Endodermal cell (in vitro differentiated cells): ENCODE measurements around the gene DNAJB1. TPM values are rescaled to one million over a fixed set of nuclear protein-coding genes. Genes with fewer than 3 reads are reported as not detected.

ENCODE experiments used
- DNase-seq: peaks from one replicate; pipeline ENCODE4 v3.0.0-alpha.2; 2017
- H3K27ac ChIP-seq: 2 replicates; pipeline ENCODE4 v1.5.1; 2013; ENCODE audit warnings: mild to moderate bottlenecking, low read depth, low read length, moderate library complexity
- H3K27me3 ChIP-seq: 2 replicates; pipeline ENCODE4 v1.6.1; 2013; ENCODE audit warnings: mild to moderate bottlenecking, low read length, moderate library complexity; ENCODE audit not compliant: insufficient read depth, control insufficient read depth, poor library complexity, severe bottlenecking
- H3K36me3 ChIP-seq: 2 replicates; pipeline ENCODE4 v1.7.0; 2013; ENCODE audit warnings: mild to moderate bottlenecking, low read length, moderate library complexity; ENCODE audit not compliant: control insufficient read depth, insufficient read depth
- H3K4me1 ChIP-seq: one replicate; pipeline ENCODE4 v1.7.0; 2013; ENCODE audit warnings: low read length; ENCODE audit not compliant: control insufficient read depth, insufficient read depth
- H3K4me3 ChIP-seq: 2 replicates; pipeline ENCODE4 v1.5.1; 2013; ENCODE audit warnings: mild to moderate bottlenecking, low read length, moderate library complexity
- H3K9ac ChIP-seq: 2 replicates; pipeline ENCODE4 v1.6.1; 2013; ENCODE audit warnings: mild to moderate bottlenecking, low read length, moderate library complexity; ENCODE audit not compliant: poor library complexity, severe bottlenecking; ENCODE audit errors: extremely low read depth
- H3K9me3 ChIP-seq: 2 replicates; pipeline ENCODE4 v1.6.1; 2013; ENCODE audit warnings: mild to moderate bottlenecking, low read length, moderate library complexity; ENCODE audit not compliant: control insufficient read depth
- H3K27ac Mint-ChIP-seq: 2 replicates; pipeline ENCODE4 v1.8.0; 2020; ENCODE audit warnings: mixed read lengths
- H3K27me3 Mint-ChIP-seq: 2 replicates; pipeline ENCODE4 v1.8.0; 2021; ENCODE audit warnings: mild to moderate bottlenecking, mixed read lengths; ENCODE audit not compliant: insufficient read depth
- H3K36me3 Mint-ChIP-seq: 2 replicates; pipeline ENCODE4 v1.8.0; 2020; ENCODE audit warnings: low read depth, mixed read lengths
- H3K4me1 Mint-ChIP-seq: 2 replicates; pipeline ENCODE4 v1.8.0; 2020; ENCODE audit warnings: mixed read lengths
- H3K4me3 Mint-ChIP-seq: 2 replicates; pipeline ENCODE4 v1.8.0; 2020; ENCODE audit warnings: mild to moderate bottlenecking, moderate library complexity, mixed read lengths
- H3K9me3 Mint-ChIP-seq: 2 replicates; pipeline ENCODE4 v1.8.0; 2020; ENCODE audit warnings: mild to moderate bottlenecking, mixed read lengths
- WGBS, 2 experiments: methylation state at CpG; one replicate each; pipeline versions ENCODE4 v1.1.5 to v1.1.7; 2013; ENCODE audit warnings: missing lambda C conversion rate in 2 of 2, mixed read lengths in 1 of 2; ENCODE audit not compliant: insufficient coverage in 1 of 2, insufficient read length in 1 of 2; 5-methylcytosine and 5-hydroxymethylcytosine counted together
- total RNA-seq, 2 donors: library from RNA; stranded (reverse); fragmentation: NEBNext Ultra II Directional in 1 of 2; extraction: Animal tissue kit (Norgen Biotek cat#: 25700) in 1 of 2; gene quantifications; 2 replicates in 1 of 2; 3 replicates in 1 of 2; pipeline ENCODE4 v1.2.1, GENCODE V29; 2021
- TF ChIP-seq, protein P1 (sequence below): fragments of 200-600 bp; sonication (generic); conservative IDR thresholded peaks from 2 replicates; pipeline ENCODE4 v1.5.0; 2021; ENCODE audit warnings: antibody characterized with exemption, mild to moderate bottlenecking

DNAJB1 gene
- total RNA-seq, 2 donors from 2014 or later = 66.1 to 70.0 TPM

GRCh38 chr19:14561847-14562351 is 43.7 kb upstream of the DNAJB1 start:
- Mint-ChIP-seq H3K4me3 (no peak overlapping the region), H3K27me3 (no peaks in the 10 kb centered on the region), H3K36me3 (peaks cover 8% of the 10 kb centered on the region), H3K4me1 (peaks cover 28% of the 10 kb centered on the region), H3K27ac (peak overlapping the region; percentile 83), H3K9me3 (no peaks in the 10 kb centered on the region)
- no peak overlapping the region for H3K9ac ChIP-seq
- H3K27me3 ChIP-seq = no peaks in the 10 kb centered on the region
- 85 to 92% methylated on average over 14 to 22 of the region's 22 CpGs for WGBS, 2 experiments
- no peak overlapping the region for H3K4me3 ChIP-seq
- TF ChIP-seq, protein P1, sequence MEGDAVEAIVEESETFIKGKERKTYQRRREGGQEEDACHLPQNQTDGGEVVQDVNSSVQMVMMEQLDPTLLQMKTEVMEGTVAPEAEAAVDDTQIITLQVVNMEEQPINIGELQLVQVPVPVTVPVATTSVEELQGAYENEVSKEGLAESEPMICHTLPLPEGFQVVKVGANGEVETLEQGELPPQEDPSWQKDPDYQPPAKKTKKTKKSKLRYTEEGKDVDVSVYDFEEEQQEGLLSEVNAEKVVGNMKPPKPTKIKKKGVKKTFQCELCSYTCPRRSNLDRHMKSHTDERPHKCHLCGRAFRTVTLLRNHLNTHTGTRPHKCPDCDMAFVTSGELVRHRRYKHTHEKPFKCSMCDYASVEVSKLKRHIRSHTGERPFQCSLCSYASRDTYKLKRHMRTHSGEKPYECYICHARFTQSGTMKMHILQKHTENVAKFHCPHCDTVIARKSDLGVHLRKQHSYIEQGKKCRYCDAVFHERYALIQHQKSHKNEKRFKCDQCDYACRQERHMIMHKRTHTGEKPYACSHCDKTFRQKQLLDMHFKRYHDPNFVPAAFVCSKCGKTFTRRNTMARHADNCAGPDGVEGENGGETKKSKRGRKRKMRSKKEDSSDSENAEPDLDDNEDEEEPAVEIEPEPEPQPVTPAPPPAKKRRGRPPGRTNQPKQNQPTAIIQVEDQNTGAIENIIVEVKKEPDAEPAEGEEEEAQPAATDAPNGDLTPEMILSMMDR = no peak
- H3K9me3 ChIP-seq = no peaks in the 10 kb centered on the region
- no peak overlapping the region for H3K27ac ChIP-seq
- peak; percentile 60 for DNase-seq
- H3K4me1 ChIP-seq = peaks cover 6% of the 10 kb centered on the region
- no peaks in the 10 kb centered on the region for H3K36me3 ChIP-seq

DNA sequence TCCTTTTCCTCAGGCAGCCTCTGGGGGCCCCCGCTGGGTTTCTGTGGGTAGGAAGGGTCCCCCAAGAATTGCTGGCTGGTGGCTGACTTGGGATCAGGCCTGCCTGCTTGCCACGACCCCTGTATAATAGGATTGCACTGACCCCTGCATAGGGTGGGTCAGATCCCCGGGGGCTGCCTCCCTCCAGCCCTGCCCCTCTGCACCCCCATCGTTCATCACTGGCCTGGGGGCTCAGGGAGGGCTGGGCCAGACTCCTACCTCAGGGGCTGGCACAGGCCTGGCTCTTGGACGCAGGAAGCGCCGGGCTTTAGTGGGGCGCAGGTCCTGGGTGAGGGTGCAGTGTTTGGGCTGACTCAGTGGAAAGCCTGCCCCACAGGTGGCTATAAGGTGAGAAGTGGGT is 43.1 kb upstream of the DNAJB1 start:
- no peaks in the 10 kb centered on the region for H3K27me3 ChIP-seq
- no peak overlapping the region for H3K27ac ChIP-seq
- Mint-ChIP-seq H3K27me3 (no peaks in the 10 kb centered on the region), H3K4me3 (no peak overlapping the region), H3K36me3 (peaks cover 8% of the 10 kb centered on the region), H3K27ac (peak overlapping the region; percentile 83), H3K9me3 (no peaks in the 10 kb centered on the region), H3K4me1 (peaks cover 28% of the 10 kb centered on the region)
- H3K4me3 ChIP-seq = no peak overlapping the region
- peaks cover 6% of the 10 kb centered on the region for H3K4me1 ChIP-seq
- no peaks in the 10 kb centered on the region for H3K9me3 ChIP-seq
- H3K36me3 ChIP-seq = no peaks in the 10 kb centered on the region
- H3K9ac ChIP-seq = no peak overlapping the region
- TF ChIP-seq, protein P1 = no peak
- no peak for DNase-seq
- 91 to 92% methylated on average over 4 to 8 of the region's 8 CpGs for WGBS, 2 experiments

- Histone ChIP-seq H3K36me3 (no peaks in the 10 kb centered on the region), H3K4me3 (no peak overlapping the region), H3K27ac (no peak overlapping the region), H3K27me3 (no peaks in the 10 kb centered on the region), H3K9me3 (no peaks in the 10 kb centered on the region), H3K4me1 (peaks cover 6% of the 10 kb centered on the region), H3K9ac (no peak overlapping the region)
- peaks cover 7% of the 10 kb centered on the region for H3K36me3 Mint-ChIP-seq
- H3K4me1 Mint-ChIP-seq = peaks cover 28% of the 10 kb centered on the region
- DNase-seq = no peak
- 92 to 100% methylated on average over 5 to 6 of the region's 6 CpGs for WGBS, 2 experiments
- peak overlapping the region; percentile 89 for H3K27ac Mint-ChIP-seq
- no peaks in the 10 kb centered on the region for H3K27me3 Mint-ChIP-seq
- TF ChIP-seq, protein P1 = no peak
- no peaks in the 10 kb centered on the region for H3K9me3 Mint-ChIP-seq
- H3K4me3 Mint-ChIP-seq = no peak overlapping the region
These were observed 42.5 kb upstream of the DNAJB1 start for GRCh38 chr19:14560776-14561108.
